Measurements from ENCODE around the gene LYRM9. TPM values are rescaled to one million over a fixed set of nuclear protein-coding genes. Genes with fewer than 3 reads are reported as not detected.

Gene LYRM9
- total and polyA plus RNA-seq, 10 of the 15 experiments (the other 5 are each of a cell fraction or from before 2014, with no cell fraction given): 1.8 to 8.3 (median 4.6) TPM

- TF ChIP-seq ZZZ3 (IDR thresholded peaks at IDR 0.05; ENCODE audit: control insufficient read depth, insufficient read length, low read depth) (no peak), REST (IDR thresholded peaks at IDR 0.05; ENCODE audit: low read depth, low read length) (no peak), ZNF384 (IDR thresholded peaks at IDR 0.05; ENCODE audit: borderline replicate concordance, low read depth, low read length) (no peak), ZSCAN29 (IDR thresholded peaks at IDR 0.05) (no peak), ATF2 (IDR thresholded peaks at IDR 0.05; ENCODE audit: low read length) (no peak)
These were observed 807 bp upstream of the LYRM9 start (continued) for GRCh38 chr17:27893841-27894503.

- BruUV-seq (replicated peaks): no TSS peak
- peak overlapping the region; percentile 61; the same call in 1 of the 2 replicates for H3K27ac ChIP-seq (ENCODE audit: control insufficient read depth, insufficient read depth)
- no peak for DNase-seq (ENCODE audit: low read depth, low spot score)
- no peaks in the 10 kb centered on the region for H4K20me1 ChIP-seq (ENCODE audit: control insufficient read depth, insufficient read depth)
- H3K79me2 ChIP-seq (ENCODE audit: control insufficient read depth, insufficient read depth, low read length): 0 out of 2 replicates have a peak, but pooled peaks cover 1% of the 10 kb centered on the region
- H3K4me2 ChIP-seq (ENCODE audit: control insufficient read depth, insufficient read depth): peak overlapping the region; percentile 91
- H3K4me3 ChIP-seq: peak overlapping the region; percentile 65
- H3K9ac ChIP-seq (ENCODE audit: control insufficient read depth, insufficient read depth, low read length): peak overlapping the region; percentile 76
- 0 out of 2 replicates have a peak, but pooled peaks have one; percentile 2 for TF ChIP-seq NBN (IDR thresholded peaks at IDR 0.05)
- TF ChIP-seq PBX3 (IDR thresholded peaks at IDR 0.05; ENCODE audit: insufficient replicate concordance, low read depth, low read length): no peak
- FAIRE-seq: no peak
- H3K27me3 ChIP-seq (replicated peaks in 1 of 2; ENCODE audit: control insufficient read depth in 2 of 2, insufficient read depth in 2 of 2, low read length in 1 of 2): no peaks in the 10 kb centered on the region
- peaks cover 10% of the 10 kb centered on the region for H3K4me1 ChIP-seq (ENCODE audit: control insufficient read depth, insufficient read depth, low read length)
- peak overlapping the region; percentile 45; the same call in 1 of the 2 replicates for H2AFZ ChIP-seq (ENCODE audit: control insufficient read depth, low read depth, low read length)
- in situ Hi-C loops (cut with MboI): no loop called here
- ChIA-PET SMC1A (ENCODE audit: uncharacterized antibody, unreplicated experiment) (interaction anchor here (0.5 to 18.8 kb wide), 8 partner anchors 13 to 323 kb away, joined by 3 to 457 read pairs (median 14); no protein-coding TSS in a partner anchor), POLR2A (interaction anchor here (0.6 to 3.0 kb wide), 5 partner anchors 36 to 89 kb away, joined by 3 to 22 read pairs (median 4); no protein-coding TSS in a partner anchor), RAD21 (ENCODE audit: unreplicated experiment) (interaction anchor here (0.6 to 7.7 kb wide), 8 partner anchors 12 to 240 kb away, joined by 3 to 158 read pairs (median 3); no protein-coding TSS in a partner anchor), CTCF (interaction anchor here (1.0 to 5.9 kb wide), 8 partner anchors 11 to 359 kb away, joined by 3 to 151 read pairs (median 14); partner anchors contain the start of gene NOS2)
- H3K36me3 ChIP-seq (ENCODE audit: control insufficient read depth in 2 of 2, insufficient read depth in 2 of 2, low read length in 1 of 2): no peaks in the 10 kb centered on the region
- no peak for ATAC-seq
- WGBS (ENCODE audit: insufficient coverage, insufficient replicate concordance, low lambda C conversion rate, missing lambda C conversion rate): 43% methylated on average over 3 of the region's 3 CpGs
- intact Hi-C loops (cut with micrococcal nuclease; ENCODE audit: unreplicated experiment): loop anchor here (5.0 kb wide), 2 partner anchors 55 to 360 kb away; no protein-coding TSS in a partner anchor
- H3K9me3 ChIP-seq (replicated peaks; ENCODE audit: control insufficient read depth, insufficient read depth, low read length): no peaks in the 10 kb centered on the region
These were observed 661 bp downstream of the LYRM9 start for GRCh38 chr17:27892542-27892865.

All from GM12878 (cell line).